ENCODE measurements around the gene MAP4K2.

DNA sequence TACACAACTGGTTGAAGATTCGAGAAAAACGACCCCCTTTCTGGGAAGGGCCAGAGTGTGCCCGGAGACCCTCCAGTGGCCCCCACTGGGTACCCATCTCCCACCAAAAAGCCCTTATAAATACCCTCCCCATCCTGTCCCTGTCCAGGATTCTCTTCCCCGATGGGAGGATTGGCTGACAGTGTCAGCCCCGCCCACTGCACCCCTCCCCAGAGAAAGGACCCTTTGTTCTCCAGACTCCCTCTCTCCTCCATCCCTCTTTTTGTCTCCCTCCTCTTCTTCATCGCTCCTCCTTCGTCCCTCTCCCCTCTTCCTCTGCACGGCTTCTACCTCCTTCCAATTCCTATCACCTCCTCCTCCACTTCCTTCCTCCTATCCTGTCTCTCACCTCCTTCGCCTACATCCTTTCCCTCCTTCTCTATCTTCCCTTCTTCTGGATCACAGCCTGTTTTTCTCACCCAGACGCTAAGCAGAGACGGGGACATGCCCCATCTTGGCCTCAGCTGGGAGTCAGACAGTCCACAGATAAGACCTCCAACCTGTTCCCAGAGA, 20.6 kb upstream of the MAP4K2 start:
- TF ChIP-seq, protein P1, sequence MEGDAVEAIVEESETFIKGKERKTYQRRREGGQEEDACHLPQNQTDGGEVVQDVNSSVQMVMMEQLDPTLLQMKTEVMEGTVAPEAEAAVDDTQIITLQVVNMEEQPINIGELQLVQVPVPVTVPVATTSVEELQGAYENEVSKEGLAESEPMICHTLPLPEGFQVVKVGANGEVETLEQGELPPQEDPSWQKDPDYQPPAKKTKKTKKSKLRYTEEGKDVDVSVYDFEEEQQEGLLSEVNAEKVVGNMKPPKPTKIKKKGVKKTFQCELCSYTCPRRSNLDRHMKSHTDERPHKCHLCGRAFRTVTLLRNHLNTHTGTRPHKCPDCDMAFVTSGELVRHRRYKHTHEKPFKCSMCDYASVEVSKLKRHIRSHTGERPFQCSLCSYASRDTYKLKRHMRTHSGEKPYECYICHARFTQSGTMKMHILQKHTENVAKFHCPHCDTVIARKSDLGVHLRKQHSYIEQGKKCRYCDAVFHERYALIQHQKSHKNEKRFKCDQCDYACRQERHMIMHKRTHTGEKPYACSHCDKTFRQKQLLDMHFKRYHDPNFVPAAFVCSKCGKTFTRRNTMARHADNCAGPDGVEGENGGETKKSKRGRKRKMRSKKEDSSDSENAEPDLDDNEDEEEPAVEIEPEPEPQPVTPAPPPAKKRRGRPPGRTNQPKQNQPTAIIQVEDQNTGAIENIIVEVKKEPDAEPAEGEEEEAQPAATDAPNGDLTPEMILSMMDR (conservative IDR thresholded peaks at IDR 0.05) = no peak
- no peak for TF ChIP-seq ZFX (IDR thresholded peaks at IDR 0.05)

Measured in C4-2B (cell line).